ENCODE measurements around the gene ZNF771. TPM values are rescaled to one million over a fixed set of nuclear protein-coding genes. Genes with fewer than 3 reads are reported as not detected.

The ZNF771 gene
- total RNA-seq, 1 donor from 2014 or later: 16.3 TPM

GRCh38 chr16:30444231-30445148, 37.1 kb downstream of the ZNF771 start:
- peaks cover 10% of the 10 kb centered on the region for H3K36me3 Mint-ChIP-seq (ENCODE audit: low read depth, unreplicated experiment)
- no peak for DNase-seq (ENCODE audit: low spot score)
- TF ChIP-seq CTCF (IDR thresholded peaks at IDR 0.05; ENCODE audit: unreplicated experiment): no peak
- H3K9me3 Mint-ChIP-seq (ENCODE audit: unreplicated experiment): no peaks in the 10 kb centered on the region
- H3K4me3 Mint-ChIP-seq (ENCODE audit: unreplicated experiment): peak overlapping the region; percentile 86
- peak overlapping the region; percentile 83 for H3K27ac Mint-ChIP-seq (ENCODE audit: unreplicated experiment)
- H3K27me3 Mint-ChIP-seq (ENCODE audit: unreplicated experiment): peaks cover 8% of the 10 kb centered on the region
- H3K4me1 Mint-ChIP-seq (ENCODE audit: unreplicated experiment): peaks cover 18% of the 10 kb centered on the region

GRCh38 chr16:30445149-30445407, 37.7 kb downstream of the ZNF771 start:
- Mint-ChIP-seq H3K4me3 (ENCODE audit: unreplicated experiment) (peak overlapping the region; percentile 86), H3K27ac (ENCODE audit: unreplicated experiment) (peak overlapping the region; percentile 83), H3K27me3 (ENCODE audit: unreplicated experiment) (peaks cover 8% of the 10 kb centered on the region)

GRCh38 chr16:30445408-30446202, 38.2 kb downstream of the ZNF771 start, which contains the start of gene SEPHS2:
TSS of gene SEPHS2 (minus strand) at chr16:30445874. CDS start at chr16:30445727, 147 bp downstream.
- peak within 1 kb of the TSS; percentile 83 for H3K27ac Mint-ChIP-seq (ENCODE audit: unreplicated experiment)
- peak; percentile 34 for TF ChIP-seq CTCF (IDR thresholded peaks at IDR 0.05; ENCODE audit: unreplicated experiment)
- no peaks in the 10 kb centered on the region for H3K9me3 Mint-ChIP-seq (ENCODE audit: unreplicated experiment)
- H3K27me3 Mint-ChIP-seq (ENCODE audit: unreplicated experiment): peaks cover 8% of the 10 kb centered on the region
- H3K4me3 Mint-ChIP-seq (ENCODE audit: unreplicated experiment): peak within 1 kb of the TSS; percentile 92
- DNase-seq (ENCODE audit: low spot score): peak; percentile 90
- peaks cover 18% of the 10 kb centered on the region for H3K4me1 Mint-ChIP-seq (ENCODE audit: unreplicated experiment)
- peaks cover 10% of the 10 kb centered on the region for H3K36me3 Mint-ChIP-seq (ENCODE audit: low read depth, unreplicated experiment)

More at GRCh38 chr16:30445149-30445407, 37.7 kb downstream of the ZNF771 start:
- DNase-seq (ENCODE audit: low spot score): no peak
- H3K4me1 Mint-ChIP-seq (ENCODE audit: unreplicated experiment): peaks cover 18% of the 10 kb centered on the region
- TF ChIP-seq CTCF (IDR thresholded peaks at IDR 0.05; ENCODE audit: unreplicated experiment): no peak
- peaks cover 10% of the 10 kb centered on the region for H3K36me3 Mint-ChIP-seq (ENCODE audit: low read depth, unreplicated experiment)
- no peaks in the 10 kb centered on the region for H3K9me3 Mint-ChIP-seq (ENCODE audit: unreplicated experiment)

GRCh38 chr16:30446203-30446595, 38.8 kb downstream of the ZNF771 start:
- Mint-ChIP-seq H3K36me3 (ENCODE audit: low read depth, unreplicated experiment) (peaks cover 10% of the 10 kb centered on the region), H3K27ac (ENCODE audit: unreplicated experiment) (peak overlapping the region; percentile 81), H3K4me3 (ENCODE audit: unreplicated experiment) (peak overlapping the region; percentile 92), H3K4me1 (ENCODE audit: unreplicated experiment) (peaks cover 18% of the 10 kb centered on the region), H3K27me3 (ENCODE audit: unreplicated experiment) (peaks cover 8% of the 10 kb centered on the region), H3K9me3 (ENCODE audit: unreplicated experiment) (no peaks in the 10 kb centered on the region)
- no peak for TF ChIP-seq CTCF (IDR thresholded peaks at IDR 0.05; ENCODE audit: unreplicated experiment)
- DNase-seq (ENCODE audit: low spot score): no peak
